HG03520 (cell line): Measurements from ENCODE around the gene TEKTIP1.
"Not testable (repeated sequence)": the region's sequence is repeated elsewhere in the genome, so short reads cannot be mapped to it uniquely, and the experiment has no call there.

ENCODE experiments used
- ATAC-seq: cut with Tn5 transposase; IDR thresholded peaks from one replicate; pipeline ENCODE4 v1.9.1; 2021; ENCODE audit warnings: mild to moderate bottlenecking, moderate library complexity; ENCODE audit not compliant: unreplicated experiment

TEKTIP1 gene

GRCh38 chr19:3580156-3580934 lies 41.4 kb downstream of the TEKTIP1 start:
- no peak for ATAC-seq

GRCh38 chr19:3581792-3582191 lies 42.8 kb downstream of the TEKTIP1 start:
- ATAC-seq, result not testable (repeated sequence)

- not testable (repeated sequence) for ATAC-seq
Measured at GRCh38 chr19:3584036-3584802, 45.2 kb downstream of the TEKTIP1 start.

- no peak for ATAC-seq
Measured at GRCh38 chr19:3585301-3586126, 46.5 kb downstream of the TEKTIP1 start, which contains the start of gene GIPC3. GIPC3 (plus strand) TSS chr19:3585478; CDS start chr19:3585598, 120 bp downstream.

GRCh38 chr19:3586127-3586626 lies 47.2 kb downstream of the TEKTIP1 start:
- ATAC-seq, result no peak

- no peak for ATAC-seq
Measured at GRCh38 chr19:3586707-3587346, 47.9 kb downstream of the TEKTIP1 start.

GRCh38 chr19:3589439-3589838 lies 50.5 kb downstream of the TEKTIP1 start:
- no peak for ATAC-seq

GRCh38 chr19:3589949-3590348 lies 51.0 kb downstream of the TEKTIP1 start:
- ATAC-seq, result no peak

- ATAC-seq, result no peak
Measured at GRCh38 chr19:3590991-3591659, 52.2 kb downstream of the TEKTIP1 start.

- ATAC-seq, result no peak
Measured at GRCh38 chr19:3591876-3592613, 53.1 kb downstream of the TEKTIP1 start.

- no peak for ATAC-seq
Measured at GRCh38 chr19:3593156-3593555, 54.2 kb downstream of the TEKTIP1 start.
